GM12891 (cell line): ENCODE results near the gene THADA.

Experiments
- POLR2A ChIP-seq: IDR thresholded peaks from 2 replicates; pipeline ENCODE4 v1.6.1; 2011; ENCODE audit warnings: low read depth, low read length, control low read depth
- POLR2AphosphoS5 ChIP-seq: IDR thresholded peaks from 2 replicates; pipeline ENCODE4 v1.6.1; 2011; ENCODE audit warnings: low read depth, low read length, control low read depth
- POU2F2 ChIP-seq: IDR thresholded peaks from 2 replicates; pipeline ENCODE4 v1.6.1; 2011; ENCODE audit warnings: low read depth, mild to moderate bottlenecking, control low read depth, low read length, moderate library complexity
- SPI1 ChIP-seq: IDR thresholded peaks from 2 replicates; pipeline ENCODE4 v1.6.1; 2011; ENCODE audit warnings: low read depth, low read length, control low read depth
- TAF1 ChIP-seq: IDR thresholded peaks from 2 replicates; pipeline ENCODE4 v1.6.1; 2011; ENCODE audit warnings: low read depth, low read length, control low read depth

DNA sequence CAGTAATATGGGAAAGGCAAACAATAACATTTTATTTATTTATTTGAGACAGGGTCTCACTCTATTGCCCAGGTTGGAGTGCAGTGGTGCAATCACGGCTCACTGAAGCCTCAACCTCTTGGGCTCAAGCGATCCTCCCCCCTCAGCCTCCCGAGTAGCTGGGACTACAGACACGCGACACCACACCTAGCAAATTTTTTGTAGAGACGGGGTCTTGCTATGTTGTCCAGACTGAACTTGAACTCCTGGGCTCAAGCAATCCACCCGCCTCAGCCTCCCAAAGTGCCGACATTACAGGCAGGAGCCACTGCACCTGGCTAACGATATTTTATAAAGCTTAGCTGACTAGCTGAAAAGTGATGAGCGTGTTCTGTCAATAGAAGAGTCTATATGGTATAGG, 23.7 kb upstream of the THADA start:
- TF ChIP-seq POLR2AphosphoS5 = no peak
- no peak for TF ChIP-seq POLR2A
- no peak for TF ChIP-seq TAF1
- no peak for TF ChIP-seq SPI1
- no peak for TF ChIP-seq POU2F2
